HG02759 (cell line): ENCODE results near the gene SLC22A17.

Experiments used
- ATAC-seq: cut with Tn5 transposase; IDR thresholded peaks from one replicate; pipeline ENCODE4 v1.9.1; 2021; ENCODE audit warnings: mild to moderate bottlenecking, moderate library complexity; ENCODE audit not compliant: unreplicated experiment

The SLC22A17 gene

GRCh38 chr14:23316300-23316699 lies 36.4 kb downstream of the SLC22A17 start:
- ATAC-seq: no peak

- no peak for ATAC-seq
These were observed 42.1 kb downstream of the SLC22A17 start for GRCh38 chr14:23310546-23310945.

- no peak for ATAC-seq
These were observed 43.8 kb downstream of the SLC22A17 start for GRCh38 chr14:23308721-23309445.

- ATAC-seq: no peak
These were observed 44.7 kb downstream of the SLC22A17 start for GRCh38 chr14:23307687-23308644.

GRCh38 chr14:23307146-23307530 lies 45.5 kb downstream of the SLC22A17 start:
- ATAC-seq: no peak

- peak; percentile 16 for ATAC-seq
These were observed 46.1 kb downstream of the SLC22A17 start, which contains the start of gene BCL2L2 for GRCh38 chr14:23306412-23307145. BCL2L2 (plus strand) TSS chr14:23306833; CDS start chr14:23307768, 935 bp downstream.

GRCh38 chr14:23302290-23303225 lies 50.1 kb downstream of the SLC22A17 start, which contains the start of gene PPP1R3E:
PPP1R3E (minus strand) TSS chr14:23302859; CDS start chr14:23302576, 283 bp downstream.
- peak; percentile 36 for ATAC-seq

GRCh38 chr14:23301969-23302289 lies 50.8 kb downstream of the SLC22A17 start:
- peak; percentile 15 for ATAC-seq

GRCh38 chr14:23301288-23301968 lies 51.3 kb downstream of the SLC22A17 start:
- ATAC-seq: peak; percentile 79

GRCh38 chr14:23300687-23301223 lies 51.9 kb downstream of the SLC22A17 start:
- no peak for ATAC-seq

- ATAC-seq: no peak
These were observed 52.6 kb downstream of the SLC22A17 start for GRCh38 chr14:23299986-23300686.

GRCh38 chr14:23299211-23299957 lies 53.3 kb downstream of the SLC22A17 start:
- ATAC-seq: no peak

- no peak for ATAC-seq
These were observed 54.9 kb downstream of the SLC22A17 start for GRCh38 chr14:23297611-23298277.

GRCh38 chr14:23297096-23297495 lies 55.6 kb downstream of the SLC22A17 start:
- ATAC-seq: no peak
